HG02852 (cell line): ENCODE data around the gene CISTR.
"Not testable (repeated sequence)": the region's sequence is repeated elsewhere in the genome, so short reads cannot be mapped to it uniquely, and the experiment has no call there.

Experiments
- ATAC-seq: cut with Tn5 transposase; IDR thresholded peaks from one replicate; pipeline ENCODE4 v1.9.1; 2021; ENCODE audit warnings: mild to moderate bottlenecking, moderate library complexity; ENCODE audit not compliant: unreplicated experiment

CISTR gene

DNA sequence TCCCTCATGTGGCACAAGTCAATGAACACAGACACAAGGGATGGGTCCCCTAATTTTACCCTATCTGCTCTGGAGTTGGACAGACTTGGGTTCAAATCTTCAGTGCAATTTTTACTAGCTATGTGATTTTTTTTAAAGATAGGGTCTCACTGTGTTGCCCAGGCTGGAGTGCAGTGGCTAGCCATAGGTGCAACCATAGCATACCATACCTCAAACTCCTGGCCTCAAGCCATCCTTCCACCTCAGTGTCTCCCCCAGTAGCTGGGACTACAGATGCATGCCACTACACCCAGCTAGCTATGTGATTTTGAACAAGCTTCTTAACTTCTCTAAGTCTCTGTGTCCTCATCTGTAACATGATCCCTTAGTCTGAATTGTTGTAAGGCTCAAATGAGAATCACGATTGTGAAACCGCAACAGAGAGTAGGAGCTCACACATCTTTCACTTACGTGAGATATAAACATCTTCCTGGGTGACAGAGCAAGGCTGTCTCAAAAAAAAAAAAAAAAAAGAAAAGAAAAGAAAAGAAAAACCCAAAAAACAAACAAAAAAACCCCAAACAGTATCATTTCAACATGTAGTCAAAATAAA lies 29.2 kb downstream of the CISTR start:
- ATAC-seq, result no peak

DNA sequence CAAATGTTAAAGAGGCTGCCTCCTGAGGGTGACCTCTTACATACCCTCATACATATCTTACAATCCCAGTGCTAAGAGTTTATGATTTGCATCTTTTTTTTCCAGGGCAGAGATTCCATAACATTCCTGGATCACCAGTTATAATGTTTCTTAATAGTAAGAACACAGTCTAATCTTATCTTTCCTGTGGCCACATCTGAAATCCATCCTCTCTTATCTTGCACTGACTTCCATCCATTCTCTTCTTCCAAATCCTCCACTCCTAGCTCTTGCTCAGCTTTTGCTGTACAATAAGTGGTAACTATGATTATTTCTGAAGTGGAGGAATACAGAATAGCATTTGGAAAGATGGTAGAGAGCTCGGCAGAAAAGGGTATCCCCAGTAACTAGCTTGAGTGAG lies 30.8 kb downstream of the CISTR start:
- ATAC-seq, result no peak

DNA sequence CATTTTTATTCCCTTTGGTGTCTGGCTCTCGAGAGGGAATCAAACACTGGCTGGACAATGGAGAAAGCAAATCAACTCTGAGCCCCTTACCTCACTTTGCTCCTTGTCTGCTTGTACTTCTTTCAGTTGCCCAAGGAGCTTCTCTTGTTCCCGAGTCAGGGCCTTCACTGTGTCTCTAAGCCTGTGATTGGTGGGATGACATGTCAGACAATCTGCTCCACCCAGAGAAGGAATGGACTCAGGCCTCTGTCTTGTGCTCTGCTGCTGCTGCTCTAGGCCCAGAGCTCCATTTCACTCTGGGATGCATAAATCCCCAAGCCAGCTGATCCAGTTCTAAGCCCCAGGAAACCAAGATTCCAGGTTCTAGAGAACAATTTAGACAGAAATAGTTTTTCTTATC lies 32.1 kb downstream of the CISTR start:
- ATAC-seq, result no peak

DNA sequence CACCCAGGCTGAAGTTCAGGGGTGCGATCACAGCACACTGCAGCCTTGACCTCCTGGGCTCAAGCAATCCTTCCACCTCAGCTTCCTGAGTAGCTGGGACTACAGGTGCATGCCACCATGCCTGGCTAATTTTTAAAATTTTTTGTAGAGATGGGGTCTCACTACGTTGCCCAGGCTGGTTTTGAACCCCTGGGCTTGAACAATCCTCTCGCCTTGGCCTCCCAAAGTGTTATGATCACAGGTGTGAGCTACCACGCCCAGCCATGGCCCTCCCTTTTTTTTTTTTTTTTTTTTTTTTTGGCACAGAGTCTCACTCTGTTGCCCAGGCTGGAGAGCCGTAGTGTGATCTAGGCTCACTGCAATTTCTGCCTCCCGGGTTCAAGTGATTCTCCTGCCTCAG lies 33.2 kb downstream of the CISTR start:
- not testable (repeated sequence) for ATAC-seq

DNA sequence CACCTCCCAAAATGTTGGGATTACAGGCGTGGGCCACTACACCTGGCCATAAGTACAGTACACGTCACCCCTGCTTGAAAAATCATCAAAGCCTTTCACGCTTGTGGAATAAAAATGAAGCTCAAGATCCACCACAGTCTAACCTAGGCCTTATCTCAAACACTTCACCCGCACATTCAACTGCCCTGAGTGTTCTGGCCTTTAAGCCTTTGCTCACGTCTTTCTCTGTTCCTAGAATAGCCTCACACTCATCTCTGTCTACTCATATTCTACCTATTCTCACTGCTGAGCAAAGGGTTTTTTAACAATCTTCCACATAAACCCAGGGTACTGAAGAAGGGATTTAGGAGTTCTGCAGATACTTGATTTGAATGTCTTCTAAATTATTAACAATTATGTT lies 34.5 kb downstream of the CISTR start:
- ATAC-seq, result no peak

DNA sequence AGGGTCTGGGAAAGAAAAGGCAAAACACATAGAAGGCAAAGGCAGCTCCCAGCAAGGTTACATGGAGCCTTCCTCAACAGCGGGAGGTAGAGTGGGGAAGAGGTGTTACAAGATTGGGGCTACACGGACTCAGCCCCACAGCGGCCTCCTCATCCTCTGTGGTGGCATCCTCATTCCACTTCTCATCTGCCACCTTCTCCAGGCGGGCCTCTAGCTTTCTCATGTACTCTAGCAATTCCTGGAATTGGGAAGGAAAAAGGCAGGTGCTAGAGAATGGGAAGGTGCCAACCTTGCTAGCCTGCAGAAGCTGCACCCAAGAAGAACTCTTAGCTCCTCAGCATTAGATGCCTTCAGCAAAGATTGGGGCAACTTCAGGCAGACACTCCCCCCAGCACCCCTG lies 37.8 kb downstream of the CISTR start:
- ATAC-seq, result no peak

DNA sequence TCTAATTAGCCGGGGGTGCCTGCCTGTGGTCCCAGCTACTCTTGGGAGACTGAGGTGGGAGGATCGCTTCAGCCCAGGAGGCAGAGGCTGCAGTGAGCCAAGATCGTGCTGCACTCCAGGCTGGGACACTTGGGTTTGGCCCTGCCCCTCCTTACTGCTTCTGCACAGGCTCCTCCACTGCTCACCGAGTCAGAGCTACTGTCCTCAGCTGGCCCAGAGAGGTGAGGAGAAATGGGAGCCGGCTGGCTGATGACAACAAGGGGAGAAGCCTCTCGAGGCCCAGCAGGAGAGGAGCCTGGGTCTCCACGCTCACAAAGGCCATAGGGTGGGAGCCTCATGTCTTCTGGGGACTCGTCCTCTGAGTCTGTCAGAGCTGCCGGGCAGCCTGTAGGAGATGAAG lies 38.3 kb downstream of the CISTR start:
- ATAC-seq, result no peak

DNA sequence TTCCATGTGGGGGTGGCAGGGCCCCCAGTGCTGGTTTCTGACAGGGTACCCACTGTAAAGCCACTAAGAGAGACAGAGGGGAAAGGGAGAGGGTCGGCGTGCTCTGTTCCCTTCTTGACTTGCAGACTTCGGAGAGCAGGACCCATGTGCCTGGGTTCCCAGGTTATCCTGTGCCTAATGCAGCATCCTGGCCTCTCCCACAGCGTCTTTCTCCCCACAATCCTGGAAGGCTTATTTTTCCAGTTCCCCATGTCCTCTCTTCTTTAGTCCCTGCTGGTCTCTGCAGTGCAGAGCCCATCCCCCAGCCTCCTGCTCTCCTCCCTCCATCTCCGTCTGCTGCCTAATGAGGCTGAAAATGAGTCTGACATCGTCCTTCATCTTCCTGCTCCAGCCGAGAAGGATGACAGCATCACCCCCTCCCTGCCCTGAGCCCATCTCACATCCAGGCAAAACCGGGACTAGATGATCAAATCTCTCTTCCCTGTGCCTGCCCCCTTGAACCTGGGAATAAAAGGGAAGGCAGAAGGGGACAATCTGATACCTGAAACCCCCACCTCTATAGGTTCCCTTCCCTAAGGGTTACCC lies 39.6 kb downstream of the CISTR start:
- ATAC-seq, result no peak

DNA sequence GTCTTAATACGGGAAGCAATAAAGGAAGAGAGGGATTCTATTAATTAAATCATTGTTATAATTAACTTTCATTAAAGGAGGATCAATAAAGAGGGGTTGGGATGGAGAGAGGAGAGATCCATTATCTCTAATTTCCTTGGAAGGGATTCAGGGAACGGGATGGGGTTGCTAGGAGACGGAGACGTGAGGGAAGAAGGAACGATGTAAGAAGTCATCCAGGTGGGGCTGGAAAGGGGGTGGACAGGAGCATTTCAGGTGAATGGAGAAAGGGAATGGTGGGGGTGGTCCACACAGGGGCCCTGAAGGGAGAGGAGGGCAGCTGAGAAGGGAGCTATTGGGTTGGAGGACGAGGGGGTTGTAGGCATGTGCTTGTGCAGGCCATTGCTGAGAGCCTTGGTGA lies 41.7 kb downstream of the CISTR start:
- ATAC-seq, result no peak

DNA sequence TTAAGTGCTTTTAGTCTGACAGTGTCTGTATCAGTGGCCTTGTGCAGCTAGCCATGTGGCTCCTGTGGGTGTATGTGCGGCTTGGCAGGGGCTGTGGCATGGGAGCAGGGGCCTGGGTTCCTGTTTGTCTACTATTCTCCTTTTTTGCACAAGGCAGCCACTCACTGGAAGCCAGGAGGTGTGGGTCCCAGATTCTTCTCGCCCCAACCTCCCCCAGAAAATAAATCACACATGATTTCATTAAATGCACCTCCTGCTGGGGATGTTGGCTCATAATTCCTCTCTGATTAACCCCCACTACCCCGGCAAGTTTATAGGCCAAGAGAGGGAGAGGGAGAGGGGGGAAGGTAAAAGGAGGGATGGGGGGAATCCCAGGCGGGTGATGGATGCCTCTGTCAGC lies 42.1 kb downstream of the CISTR start:
- no peak for ATAC-seq

DNA sequence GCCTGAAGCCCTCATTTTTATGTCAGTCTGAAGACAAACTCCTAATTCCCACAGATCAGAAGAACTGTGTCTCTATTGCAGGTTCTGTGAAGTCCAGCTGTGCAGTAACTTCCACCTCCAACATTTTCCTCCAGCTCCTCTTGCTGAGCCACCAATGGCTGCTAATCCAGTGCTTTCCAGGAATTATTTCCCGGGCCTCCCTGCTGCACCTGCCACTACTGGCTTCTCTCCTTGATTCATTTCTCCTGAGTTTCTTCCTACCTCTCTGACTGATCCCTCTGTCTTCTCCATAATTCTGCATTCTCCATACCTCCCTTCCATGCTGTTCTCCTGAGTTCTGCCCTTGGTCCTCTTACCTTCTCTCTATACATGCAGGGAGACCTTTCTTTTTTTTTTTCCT lies 45.7 kb downstream of the CISTR start:
- no peak for ATAC-seq

DNA sequence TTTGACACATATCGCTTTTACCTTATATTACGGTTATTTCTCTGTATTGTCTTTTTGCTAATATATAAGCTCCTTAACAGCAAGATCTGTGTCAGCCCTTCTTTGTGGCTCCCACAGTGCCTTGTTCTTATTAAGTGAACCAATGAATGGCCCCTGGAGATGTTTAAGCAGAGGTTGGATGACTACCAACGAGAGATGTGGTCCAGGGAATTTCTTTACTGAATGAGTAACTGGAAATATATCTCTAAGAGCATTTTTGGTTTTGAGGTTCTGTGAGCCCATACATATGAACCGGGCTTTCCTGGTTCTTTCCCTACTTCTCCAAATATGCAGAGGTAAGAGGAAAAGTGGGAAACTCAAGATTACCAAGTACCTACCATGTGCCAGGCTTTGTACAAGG lies 48.0 kb downstream of the CISTR start:
- no peak for ATAC-seq

DNA sequence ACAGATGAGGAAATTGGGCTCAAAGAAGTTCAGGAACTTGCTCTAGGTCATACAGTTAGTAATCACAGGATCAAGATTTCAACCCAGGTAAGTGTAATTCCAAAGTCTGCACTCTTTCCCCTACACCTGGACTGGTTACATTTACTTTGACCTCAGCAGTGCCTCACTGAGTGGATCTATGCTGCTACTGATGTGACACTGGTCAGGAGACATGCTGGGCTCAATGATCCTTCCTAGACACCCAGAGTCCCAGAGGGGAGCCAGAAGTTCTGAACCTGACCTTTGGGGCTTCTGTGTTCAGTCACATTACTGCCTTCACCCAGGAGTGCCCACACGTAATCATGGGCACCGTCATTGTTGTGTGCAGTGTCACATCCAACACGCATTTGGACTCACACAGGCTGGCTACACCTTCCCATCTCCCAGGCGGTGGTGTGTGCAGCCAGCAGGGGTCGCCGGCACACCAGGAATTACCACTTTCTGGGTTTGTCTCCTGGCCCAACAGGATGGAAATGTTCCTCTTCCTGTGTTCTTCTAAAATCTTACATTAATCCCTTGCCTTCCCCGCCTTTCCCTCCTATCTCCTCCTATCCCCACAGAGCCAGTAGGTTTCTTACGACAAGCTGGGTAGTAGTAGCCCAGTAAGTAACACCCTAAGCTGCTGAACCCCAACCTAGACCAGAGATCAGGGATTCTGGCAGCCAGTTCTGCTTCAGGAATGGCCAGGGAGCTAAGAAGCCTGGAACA lies 50.1 kb downstream of the CISTR start:
- ATAC-seq, result no peak

DNA sequence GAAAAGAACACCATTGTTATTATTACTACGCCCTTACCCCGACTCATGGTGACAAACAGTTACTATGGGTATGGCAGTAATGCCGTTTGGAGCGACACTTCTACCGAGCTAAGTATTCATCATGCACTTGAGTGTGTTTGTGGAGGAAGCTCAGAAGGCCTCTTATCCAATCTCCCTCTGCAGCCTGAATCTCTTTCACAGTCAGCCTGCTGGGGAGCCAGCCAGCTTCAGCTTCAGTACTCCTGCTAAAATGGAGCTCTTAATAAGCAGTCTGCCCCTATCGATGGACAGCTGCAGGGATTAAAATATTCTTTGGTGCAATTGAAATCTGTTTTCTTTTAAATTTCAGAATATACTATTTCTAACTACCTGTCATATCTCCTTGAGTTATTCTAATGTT lies 51.2 kb downstream of the CISTR start:
- no peak for ATAC-seq

DNA sequence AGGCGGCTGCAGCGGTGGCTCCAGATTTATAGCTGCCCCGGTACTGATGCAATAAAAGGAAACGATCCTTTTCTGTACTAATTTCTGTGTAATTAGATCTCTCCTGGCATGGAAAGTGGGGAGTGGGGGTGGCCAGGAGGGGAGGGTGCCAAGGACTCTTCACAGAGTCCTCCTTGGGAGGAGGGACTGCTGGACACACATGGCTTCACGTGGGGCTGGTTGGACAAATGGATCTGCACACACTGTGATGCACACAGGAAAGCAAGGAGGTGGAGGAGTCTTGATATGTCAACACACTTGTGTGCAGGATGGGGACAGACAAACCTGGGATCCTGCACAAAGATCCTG lies 52.1 kb downstream of the CISTR start:
- no peak for ATAC-seq

DNA sequence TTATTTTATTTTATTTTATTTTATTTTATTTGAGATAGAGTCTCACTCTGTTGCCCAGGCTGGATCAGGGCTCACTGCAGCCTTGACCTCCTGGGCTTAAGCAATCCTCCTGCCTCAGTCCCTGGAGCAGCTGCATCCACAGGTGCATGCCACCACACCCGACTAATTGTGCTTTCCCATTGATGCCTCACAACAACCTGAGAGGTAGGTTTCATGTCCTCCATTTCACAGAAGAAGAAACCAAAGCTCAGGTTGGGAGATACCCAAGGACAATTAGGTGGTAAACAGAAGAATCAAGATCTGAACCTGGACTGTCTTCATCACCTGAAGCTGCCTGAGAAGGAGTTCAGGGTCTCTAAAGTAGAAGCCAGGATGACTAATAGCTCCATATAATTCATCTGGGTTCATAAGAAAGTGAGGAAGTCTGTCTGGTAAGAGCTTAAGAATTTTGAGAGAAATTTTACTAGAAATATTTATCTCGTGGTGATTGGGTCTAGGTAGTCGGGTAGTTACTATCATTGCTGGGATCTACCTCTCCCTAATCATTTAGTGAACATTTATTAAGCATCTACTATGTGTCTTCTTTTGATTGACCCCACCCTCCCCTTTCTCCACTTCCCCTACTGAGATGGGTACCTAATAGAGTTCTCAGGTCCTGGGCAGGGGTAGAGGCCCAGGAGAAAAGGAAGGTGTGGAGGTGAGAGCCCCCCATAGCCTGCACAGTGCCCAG lies 52.7 kb downstream of the CISTR start:
- ATAC-seq, result no peak

DNA sequence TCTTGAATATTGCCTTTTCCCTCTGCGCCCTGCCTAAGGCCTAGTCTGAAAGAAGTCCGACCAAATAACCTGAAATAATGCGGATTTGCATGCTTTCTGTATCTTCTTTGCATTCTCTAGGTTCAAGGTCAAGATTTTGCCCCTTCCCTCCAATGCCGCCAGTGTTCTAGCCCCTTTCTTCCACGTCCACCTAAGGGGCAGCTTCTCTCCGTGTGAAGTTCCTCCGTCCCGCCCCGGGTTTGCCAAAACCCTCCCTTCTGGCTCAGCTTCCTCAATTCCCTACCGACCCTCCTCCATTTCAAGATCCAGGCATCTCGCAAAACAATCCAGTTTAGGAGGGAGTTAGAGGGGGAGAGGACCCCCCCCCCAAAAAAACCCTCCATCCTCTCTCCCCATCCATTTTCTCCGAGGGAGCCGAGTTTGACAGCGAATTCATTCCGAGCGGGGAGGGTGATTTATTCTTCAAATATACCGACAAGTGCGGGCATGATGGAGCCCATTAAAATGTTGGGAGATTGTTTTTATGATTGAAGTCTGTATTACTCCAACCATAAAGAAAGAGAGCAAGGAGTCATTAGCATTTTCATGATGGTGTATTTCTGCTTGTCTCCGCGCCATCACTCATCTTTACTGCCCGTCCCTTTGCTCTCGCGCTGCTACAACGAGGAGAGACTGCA lies 55.0 kb downstream of the CISTR start:
- no peak for ATAC-seq
